GM23338 (cell line): ENCODE results near the gene KLHL6. TPM values are rescaled to one million over a fixed set of nuclear protein-coding genes. Genes with fewer than 3 reads are reported as not detected.

Source experiments
- ATAC-seq: fragments of 200-7000 bp; cut with Tn5 transposase; 3 replicates; pipeline ENCODE4 v1.9.1; 2020
- DNase-seq: peaks from one replicate; pipeline ENCODE4 v3.0.0-alpha.2; 2015; ENCODE audit warnings: low spot score
- H2AFZ ChIP-seq: fragments of 200-600 bp; sonication (generic); 2 replicates; pipeline ENCODE4 v1.8.0; 2016; ENCODE audit warnings: antibody characterized with exemption, mild to moderate bottlenecking, moderate library complexity
- H3F3A ChIP-seq: fragments of 200-600 bp; sonication (generic); replicated peaks from 2 replicates; pipeline ENCODE4 v1.8.0; 2017; ENCODE audit warnings: antibody characterized with exemption, mixed run types, low read depth
- H3K27ac ChIP-seq: fragments of 200-600 bp; sonication (generic); 2 replicates; pipeline ENCODE4 v1.6.1; 2016; ENCODE audit warnings: low read depth
- H3K27me3 ChIP-seq: fragments of 200-600 bp; sonication (generic); 2 replicates; pipeline ENCODE4 v1.8.0; 2016; ENCODE audit warnings: mild to moderate bottlenecking, mixed run types, moderate library complexity; ENCODE audit not compliant: insufficient read depth
- H3K36me3 ChIP-seq: fragments of 200-600 bp; sonication (generic); 2 replicates; pipeline ENCODE4 v1.8.0; 2016; ENCODE audit warnings: mild to moderate bottlenecking; ENCODE audit not compliant: insufficient read depth
- H3K4me1 ChIP-seq: fragments of 200-600 bp; sonication (generic); 2 replicates; pipeline ENCODE4 v1.8.0; 2016; ENCODE audit warnings: mild to moderate bottlenecking, moderate library complexity; ENCODE audit not compliant: insufficient read depth
- H3K4me2 ChIP-seq: fragments of 200-600 bp; sonication (generic); 2 replicates; pipeline ENCODE4 v1.7.1; 2017; ENCODE audit warnings: mixed run types
- H3K4me3 ChIP-seq: fragments of 200-600 bp; sonication (generic); 2 replicates; pipeline ENCODE4 v1.6.1; 2016; ENCODE audit warnings: mixed run types
- H3K79me2 ChIP-seq: fragments of 200-600 bp; sonication (generic); replicated peaks from 2 replicates; pipeline ENCODE4 v1.8.0; 2017; ENCODE audit warnings: mild to moderate bottlenecking; ENCODE audit not compliant: insufficient read depth
- H3K9me2 ChIP-seq: fragments of 200-600 bp; sonication (generic); 2 replicates; pipeline ENCODE4 v1.8.0; 2017; ENCODE audit not compliant: insufficient read depth
- H4K20me1 ChIP-seq: fragments of 200-600 bp; sonication (generic); replicated peaks from 2 replicates; pipeline ENCODE4 v1.8.0; 2017; ENCODE audit warnings: mild to moderate bottlenecking; ENCODE audit not compliant: insufficient read depth
- H3K27ac Mint-ChIP-seq: 2 replicates; pipeline ENCODE4 v1.8.0; 2020; ENCODE audit warnings: inconsistent platforms, mild to moderate bottlenecking, moderate library complexity, mixed read lengths
- H3K27me3 Mint-ChIP-seq: 3 replicates; pipeline ENCODE4 v1.8.0; 2022; ENCODE audit warnings: low read depth, mild to moderate bottlenecking, moderate library complexity, mixed read lengths, inconsistent platforms; ENCODE audit not compliant: insufficient read depth, poor library complexity
- H3K36me3 Mint-ChIP-seq: 3 replicates; pipeline ENCODE4 v1.8.0; 2021; ENCODE audit warnings: low read depth, mild to moderate bottlenecking, inconsistent platforms, moderate library complexity, mixed read lengths
- H3K4me1 Mint-ChIP-seq: 3 replicates; pipeline ENCODE4 v1.8.0; 2020; ENCODE audit warnings: mild to moderate bottlenecking, inconsistent platforms, mixed read lengths
- H3K4me3 Mint-ChIP-seq: 3 replicates; pipeline ENCODE4 v1.8.0; 2021; ENCODE audit warnings: moderate library complexity, mild to moderate bottlenecking, inconsistent platforms, mixed read lengths
- H3K9me3 Mint-ChIP-seq: 3 replicates; pipeline ENCODE4 v1.8.0; 2020; ENCODE audit warnings: moderate library complexity, mild to moderate bottlenecking, inconsistent platforms, mixed read lengths
- CREB1 ChIP-seq: fragments of 250-450 bp; sonication (Bioruptor Pico); IDR thresholded peaks from 2 replicates; pipeline ENCODE4 v1.5.0; 2020; ENCODE audit warnings: low read depth, mild to moderate bottlenecking, moderate library complexity
- CTCF ChIP-seq, 2 experiments: fragments of 200-600 bp in 1 of 2; sonication (generic) in 1 of 2; conservative IDR thresholded peaks; 2 replicates each; pipeline versions ENCODE4 v1.5.1 to v1.6.1; 2016 to 2017; ENCODE audit warnings: antibody characterized with exemption in 2 of 2, low read depth in 2 of 2, mild to moderate bottlenecking in 2 of 2, moderate library complexity in 1 of 2
- ETS1 ChIP-seq: IDR thresholded peaks from 2 replicates; pipeline ENCODE4 v1.6.1; 2016; ENCODE audit warnings: antibody characterized with exemption
- EZH2 ChIP-seq: fragments of 200-600 bp; sonication (generic); IDR thresholded peaks from one replicate; pipeline ENCODE4 v1.8.0; 2017; ENCODE audit warnings: antibody characterized with exemption, mild to moderate bottlenecking, low read depth; ENCODE audit not compliant: unreplicated experiment
- EZH2phosphoT487 ChIP-seq: fragments of 200-600 bp; sonication (generic); IDR thresholded peaks from one replicate; pipeline ENCODE4 v1.8.1; 2018; ENCODE audit warnings: antibody characterized with exemption; ENCODE audit not compliant: unreplicated experiment
- NANOG ChIP-seq: IDR thresholded peaks from 2 replicates; pipeline ENCODE4 v1.6.1; 2016; ENCODE audit warnings: antibody characterized with exemption, borderline replicate concordance
- REST ChIP-seq: IDR thresholded peaks from one replicate; pipeline ENCODE4 v1.6.1; 2018; ENCODE audit warnings: antibody characterized with exemption; ENCODE audit not compliant: unreplicated experiment
- STAT1 ChIP-seq: IDR thresholded peaks from one replicate; pipeline ENCODE4 v1.6.1; 2016; ENCODE audit warnings: antibody characterized with exemption; ENCODE audit not compliant: unreplicated experiment
- ZNF114 ChIP-seq: fragments of 250-450 bp; sonication (Bioruptor Pico); IDR thresholded peaks from 2 replicates; pipeline ENCODE4 v1.5.0; 2020; ENCODE audit warnings: mild to moderate bottlenecking, moderate library complexity
- ZNF331 ChIP-seq: fragments of 250-450 bp; sonication (Bioruptor Pico); IDR thresholded peaks from 2 replicates; pipeline ENCODE4 v1.5.0; 2020; ENCODE audit warnings: low read depth, mild to moderate bottlenecking, moderate library complexity
- ZNF462 ChIP-seq: fragments of 250-450 bp; sonication (Bioruptor Pico); IDR thresholded peaks from 2 replicates; pipeline ENCODE4 v1.5.0; 2020; ENCODE audit warnings: mild to moderate bottlenecking, moderate library complexity
- polyA plus RNA-seq: library from polyadenylated mRNA; unstranded; fragments of >200 nt; fragmentation: Nextera tagmentation; extraction: Ambion mirVana; gene quantifications from 2 replicates; pipeline ENCODE4 v1.2.1, GENCODE V29; 2016
- total RNA-seq: library from RNA; depleted of rRNA; stranded (reverse); fragments of >200 nt; shearing (Covaris generic); gene quantifications from 2 replicates; pipeline ENCODE4 v1.2.3, GENCODE V29; 2014

KLHL6 gene
- total and polyA plus RNA-seq, 2 experiments from 2014 or later: not detected

GRCh38 chr3:183438735-183439134 is 116.8 kb downstream of the KLHL6 start (continued):
- no peak for TF ChIP-seq ZNF462 (CRISPR knock-in tag)

GRCh38 chr3:183437666-183438564 is 117.6 kb downstream of the KLHL6 start:
- peaks cover 3% of the 10 kb centered on the region; the same call in 1 of the 2 replicates for H3F3A ChIP-seq
- no peaks in the 10 kb centered on the region for H3K27me3 ChIP-seq
- DNase-seq (no peak), ATAC-seq (no peak)
- H3K4me1 ChIP-seq: peaks cover 43% of the 10 kb centered on the region
- Mint-ChIP-seq H3K27ac (no peak overlapping the region), H3K36me3 (no peaks in the 10 kb centered on the region; the same call in 2 of the 3 replicates), H3K27me3 (peaks cover 6% of the 10 kb centered on the region), H3K4me3 (no peak overlapping the region), H3K4me1 (peaks cover 42% of the 10 kb centered on the region), H3K9me3 (peaks cover 4% of the 10 kb centered on the region; the same call in 1 of the 3 replicates)
- no peak overlapping the region for H3K4me2 ChIP-seq
- no peaks in the 10 kb centered on the region for H4K20me1 ChIP-seq
- H2AFZ ChIP-seq: no peak overlapping the region
- H3K4me3 ChIP-seq: no peak overlapping the region
- H3K79me2 ChIP-seq: no peaks in the 10 kb centered on the region
- H3K36me3 ChIP-seq: no peaks in the 10 kb centered on the region; the same call in 1 of the 2 replicates
- no peak overlapping the region for H3K27ac ChIP-seq
- H3K9me2 ChIP-seq: no peaks in the 10 kb centered on the region
- TF ChIP-seq STAT1 (no peak), EZH2phosphoT487 (no peak), ZNF331 (CRISPR knock-in tag) (no peak), CTCF (conservative IDR thresholded peaks at IDR 0.05; ENCODE audit: low read depth in 2 of 2) (no peak), NANOG (no peak), CREB1 (no peak), EZH2 (no peak), ETS1 (no peak), REST (no peak), ZNF114 (CRISPR knock-in tag) (no peak)
